Ishikawa (cell line): Measurements from ENCODE around the gene DSCAML1.

Source experiments
- CEBPB ChIP-seq: IDR thresholded peaks from 2 replicates; pipeline ENCODE4 v1.6.1; 2012
- EP300 ChIP-seq: IDR thresholded peaks from 2 replicates; pipeline ENCODE4 v1.6.1; 2012; ENCODE audit warnings: borderline replicate concordance
- NFIC ChIP-seq: IDR thresholded peaks from 2 replicates; pipeline ENCODE4 v1.6.1; 2012
- TAF1 ChIP-seq: IDR thresholded peaks from 2 replicates; pipeline ENCODE4 v1.6.1; 2012; ENCODE audit warnings: low read depth, mild to moderate bottlenecking
- TCF12 ChIP-seq: IDR thresholded peaks from 2 replicates; pipeline ENCODE4 v1.6.1; 2012; ENCODE audit warnings: low read depth
- TEAD4 ChIP-seq: IDR thresholded peaks from 2 replicates; pipeline ENCODE4 v1.6.1; 2012
- YY1 ChIP-seq: IDR thresholded peaks from 2 replicates; pipeline ENCODE4 v1.6.1; 2012; ENCODE audit warnings: low read depth
- TF ChIP-seq, protein P1 (sequence below): IDR thresholded peaks from 2 replicates; pipeline ENCODE4 v1.6.1; 2012
- TF ChIP-seq, protein P2 (sequence below): IDR thresholded peaks from 2 replicates; pipeline ENCODE4 v1.6.1; 2012; ENCODE audit warnings: low read depth, mild to moderate bottlenecking

DNA sequence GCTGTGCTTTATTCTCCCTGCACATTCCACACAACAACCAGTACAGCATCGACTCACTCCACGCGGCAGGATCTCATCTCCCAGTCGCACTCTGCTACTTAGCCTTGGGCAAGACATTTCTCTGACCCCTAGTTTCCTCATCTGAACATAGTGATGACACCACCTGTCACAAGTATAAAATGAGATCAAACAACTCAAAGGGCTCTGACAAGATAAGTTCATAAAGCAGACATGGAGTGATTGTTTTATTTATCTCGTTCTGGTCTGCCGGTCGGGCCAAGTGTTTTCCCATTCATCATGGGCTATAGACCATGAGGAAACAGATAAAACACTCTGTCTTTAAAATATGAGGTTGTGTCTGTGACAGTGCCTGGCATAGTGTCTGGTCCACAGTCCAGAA lies 35.0 kb downstream of the DSCAML1 start:
- TF ChIP-seq CEBPB (no peak), YY1 (no peak), TAF1 (no peak), TCF12 (no peak), NFIC (no peak), TEAD4 (no peak), EP300 (no peak)
- TF ChIP-seq, protein P1, sequence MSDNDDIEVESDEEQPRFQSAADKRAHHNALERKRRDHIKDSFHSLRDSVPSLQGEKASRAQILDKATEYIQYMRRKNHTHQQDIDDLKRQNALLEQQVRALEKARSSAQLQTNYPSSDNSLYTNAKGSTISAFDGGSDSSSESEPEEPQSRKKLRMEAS = no peak
- TF ChIP-seq, protein P2, sequence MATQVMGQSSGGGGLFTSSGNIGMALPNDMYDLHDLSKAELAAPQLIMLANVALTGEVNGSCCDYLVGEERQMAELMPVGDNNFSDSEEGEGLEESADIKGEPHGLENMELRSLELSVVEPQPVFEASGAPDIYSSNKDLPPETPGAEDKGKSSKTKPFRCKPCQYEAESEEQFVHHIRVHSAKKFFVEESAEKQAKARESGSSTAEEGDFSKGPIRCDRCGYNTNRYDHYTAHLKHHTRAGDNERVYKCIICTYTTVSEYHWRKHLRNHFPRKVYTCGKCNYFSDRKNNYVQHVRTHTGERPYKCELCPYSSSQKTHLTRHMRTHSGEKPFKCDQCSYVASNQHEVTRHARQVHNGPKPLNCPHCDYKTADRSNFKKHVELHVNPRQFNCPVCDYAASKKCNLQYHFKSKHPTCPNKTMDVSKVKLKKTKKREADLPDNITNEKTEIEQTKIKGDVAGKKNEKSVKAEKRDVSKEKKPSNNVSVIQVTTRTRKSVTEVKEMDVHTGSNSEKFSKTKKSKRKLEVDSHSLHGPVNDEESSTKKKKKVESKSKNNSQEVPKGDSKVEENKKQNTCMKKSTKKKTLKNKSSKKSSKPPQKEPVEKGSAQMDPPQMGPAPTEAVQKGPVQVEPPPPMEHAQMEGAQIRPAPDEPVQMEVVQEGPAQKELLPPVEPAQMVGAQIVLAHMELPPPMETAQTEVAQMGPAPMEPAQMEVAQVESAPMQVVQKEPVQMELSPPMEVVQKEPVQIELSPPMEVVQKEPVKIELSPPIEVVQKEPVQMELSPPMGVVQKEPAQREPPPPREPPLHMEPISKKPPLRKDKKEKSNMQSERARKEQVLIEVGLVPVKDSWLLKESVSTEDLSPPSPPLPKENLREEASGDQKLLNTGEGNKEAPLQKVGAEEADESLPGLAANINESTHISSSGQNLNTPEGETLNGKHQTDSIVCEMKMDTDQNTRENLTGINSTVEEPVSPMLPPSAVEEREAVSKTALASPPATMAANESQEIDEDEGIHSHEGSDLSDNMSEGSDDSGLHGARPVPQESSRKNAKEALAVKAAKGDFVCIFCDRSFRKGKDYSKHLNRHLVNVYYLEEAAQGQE = no peak
